ENCODE data around the gene BCL2L11. TPM values are rescaled to one million over a fixed set of nuclear protein-coding genes. Genes with fewer than 3 reads are reported as not detected.
A peak's percentile ranks its signal among the peaks of the same experiment; 100 is the strongest.

Gene BCL2L11
- total and polyA plus RNA-seq, 10 of the 15 experiments (the other 5 are each of a cell fraction or from before 2014, with no cell fraction given) = 0.29 to 10.1 (median 1.1) TPM

- no peak for TF ChIP-seq ZBTB40 (IDR thresholded peaks at IDR 0.05; ENCODE audit: borderline replicate concordance)
- peak; percentile 31 for TF ChIP-seq BCL3 (IDR thresholded peaks at IDR 0.05; ENCODE audit: borderline replicate concordance, insufficient read depth, low read depth, low read length, poor library complexity, severe bottlenecking)
- TF ChIP-seq ATF7 (IDR thresholded peaks at IDR 0.05; ENCODE audit: low read depth) = peak; percentile 65
- peak; percentile 89 for TF ChIP-seq TCF7 (IDR thresholded peaks at IDR 0.05; ENCODE audit: borderline replicate concordance)
- peak; percentile 79; the same call in 1 of the 2 replicates for TF ChIP-seq TBL1XR1 (IDR thresholded peaks at IDR 0.05; ENCODE audit: low read depth, low read length)
- peak; percentile 73 to 82 for TF ChIP-seq IKZF2 (IDR thresholded peaks at IDR 0.05)
- TF ChIP-seq, protein P1, sequence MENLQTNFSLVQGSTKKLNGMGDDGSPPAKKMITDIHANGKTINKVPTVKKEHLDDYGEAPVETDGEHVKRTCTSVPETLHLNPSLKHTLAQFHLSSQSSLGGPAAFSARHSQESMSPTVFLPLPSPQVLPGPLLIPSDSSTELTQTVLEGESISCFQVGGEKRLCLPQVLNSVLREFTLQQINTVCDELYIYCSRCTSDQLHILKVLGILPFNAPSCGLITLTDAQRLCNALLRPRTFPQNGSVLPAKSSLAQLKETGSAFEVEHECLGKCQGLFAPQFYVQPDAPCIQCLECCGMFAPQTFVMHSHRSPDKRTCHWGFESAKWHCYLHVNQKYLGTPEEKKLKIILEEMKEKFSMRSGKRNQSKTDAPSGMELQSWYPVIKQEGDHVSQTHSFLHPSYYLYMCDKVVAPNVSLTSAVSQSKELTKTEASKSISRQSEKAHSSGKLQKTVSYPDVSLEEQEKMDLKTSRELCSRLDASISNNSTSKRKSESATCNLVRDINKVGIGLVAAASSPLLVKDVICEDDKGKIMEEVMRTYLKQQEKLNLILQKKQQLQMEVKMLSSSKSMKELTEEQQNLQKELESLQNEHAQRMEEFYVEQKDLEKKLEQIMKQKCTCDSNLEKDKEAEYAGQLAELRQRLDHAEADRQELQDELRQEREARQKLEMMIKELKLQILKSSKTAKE (IDR thresholded peaks at IDR 0.05; ENCODE audit: low read depth, poor library complexity, severe bottlenecking) = peak; percentile 79
- TF ChIP-seq TARDBP (IDR thresholded peaks at IDR 0.05; ENCODE audit: borderline replicate concordance) = no peak
- peak; percentile 77 to 80; a peak in 3 of 4 replicates for TF ChIP-seq EP300 (IDR thresholded peaks at IDR 0.05; ENCODE audit: borderline replicate concordance in 1 of 2, control insufficient read depth in 1 of 2, low read depth in 2 of 2, low read length in 2 of 2)
- peak; percentile 40; the same call in 1 of the 2 replicates for TF ChIP-seq LARP7 (IDR thresholded peaks at IDR 0.05)
- peak; percentile 85 for TF ChIP-seq BCL11A (IDR thresholded peaks at IDR 0.05; ENCODE audit: low read depth, low read length)
- peak; percentile 96 for TF ChIP-seq IRF4 (IDR thresholded peaks at IDR 0.05; ENCODE audit: low read depth, low read length)
- peak; percentile 77 for TF ChIP-seq CBX5 (IDR thresholded peaks at IDR 0.05; ENCODE audit: low read depth)
- TF ChIP-seq POLR2A (IDR thresholded peaks at IDR 0.05; ENCODE audit: low read depth, low read length) = no peak
These were observed 48.0 kb downstream of the BCL2L11 start (continued) for GRCh38 chr2:111168528-111169239.

All from GM12878 (cell line).